ENCODE results near the gene AGBL3. TPM values are rescaled to one million over a fixed set of nuclear protein-coding genes. Genes with fewer than 3 reads are reported as not detected.

Gene AGBL3
- total and polyA plus RNA-seq, 2 of the 8 experiments (the other 6 are each of a cell fraction or from before 2014, with no cell fraction given) = 1.1 to 1.9 TPM

- TF ChIP-seq RAD21 (IDR thresholded peaks at IDR 0.05 in 1 of 2, conservative IDR thresholded peaks at IDR 0.05 in 1 of 2; ENCODE audit: low read depth in 2 of 2, low read length in 2 of 2) = no peak
- TF ChIP-seq POLR2AphosphoS5 (IDR thresholded peaks at IDR 0.05; ENCODE audit: low read depth, low read length) = no peak
- TF ChIP-seq TCF12 (IDR thresholded peaks at IDR 0.05; ENCODE audit: low read depth, low read length) = no peak
- no peak for TF ChIP-seq POU5F1 (IDR thresholded peaks at IDR 0.05; ENCODE audit: low read depth, low read length)
- no peak for TF ChIP-seq KDM5A (IDR thresholded peaks at IDR 0.05; ENCODE audit: low read length)
Observed at GRCh38 chr7:135152442-135152841, 166.1 kb downstream of the AGBL3 start (continued).

Data from H1 (cell line).